Astrocyte (in vitro differentiated cells and primary cell): Measurements from ENCODE around the gene GPR62. TPM values are rescaled to one million over a fixed set of nuclear protein-coding genes. Genes with fewer than 3 reads are reported as not detected.
A peak's percentile ranks its signal among the peaks of the same experiment; 100 is the strongest.

Source experiments
- DNase-seq: peaks from one replicate; pipeline ENCODE4 v3.0.0-alpha.2; 2010; ENCODE audit warnings: low read depth
- FAIRE-seq: peaks from 2 replicates; lab custom pipeline; 2011; peaks lifted over from hg19 to GRCh38; lab: Jason Lieb, UNC
- H2AFZ ChIP-seq: 2 replicates; pipeline ENCODE4 v1.6.0; 2012; ENCODE audit warnings: low read depth, low read length, inconsistent platforms
- H3K27ac ChIP-seq: 2 replicates; pipeline ENCODE4 v1.5.1; 2011; ENCODE audit warnings: low read depth, low read length, inconsistent platforms
- H3K27me3 ChIP-seq: 2 replicates; pipeline ENCODE4 v1.6.0; 2011; ENCODE audit warnings: low read length, inconsistent platforms; ENCODE audit not compliant: insufficient read depth
- H3K36me3 ChIP-seq: 2 replicates; pipeline ENCODE4 v1.5.1; 2011; ENCODE audit warnings: low read length, inconsistent platforms; ENCODE audit not compliant: insufficient read depth
- H3K4me1 ChIP-seq: 2 replicates; pipeline ENCODE4 v1.5.1; 2011; ENCODE audit warnings: low read length, inconsistent platforms; ENCODE audit not compliant: insufficient read depth
- H3K4me2 ChIP-seq: 2 replicates; pipeline ENCODE4 v1.6.0; 2012; ENCODE audit warnings: low read length, inconsistent platforms
- H3K4me3 ChIP-seq: 2 replicates; pipeline ENCODE4 v1.5.1; 2011; ENCODE audit warnings: low read depth, mild to moderate bottlenecking, low read length, inconsistent platforms; ENCODE audit not compliant: insufficient read depth
- H3K79me2 ChIP-seq: 2 replicates; pipeline ENCODE4 v1.6.0; 2012; ENCODE audit warnings: mild to moderate bottlenecking, low read length, inconsistent platforms; ENCODE audit not compliant: insufficient read depth
- H3K9ac ChIP-seq: 2 replicates; pipeline ENCODE4 v1.6.0; 2012; ENCODE audit warnings: mild to moderate bottlenecking, low read length, inconsistent platforms
- H3K9me3 ChIP-seq: 2 replicates; pipeline ENCODE4 v1.5.1; 2012; ENCODE audit warnings: low read depth, mild to moderate bottlenecking, low read length, inconsistent platforms; ENCODE audit not compliant: insufficient read depth
- H4K20me1 ChIP-seq: 2 replicates; pipeline ENCODE4 v1.6.0; 2012; ENCODE audit warnings: low read length, inconsistent platforms; ENCODE audit not compliant: insufficient read depth
- H3K27ac Mint-ChIP-seq: one replicate; pipeline ENCODE4 v1.8.0; 2021; ENCODE audit warnings: mild to moderate bottlenecking, mixed read lengths; ENCODE audit not compliant: unreplicated experiment
- H3K27me3 Mint-ChIP-seq: one replicate; pipeline ENCODE4 v1.8.0; 2021; ENCODE audit warnings: low read depth, mixed read lengths; ENCODE audit not compliant: unreplicated experiment
- H3K36me3 Mint-ChIP-seq: one replicate; pipeline ENCODE4 v1.8.0; 2021; ENCODE audit warnings: low read depth, mixed read lengths; ENCODE audit not compliant: unreplicated experiment
- H3K4me1 Mint-ChIP-seq: one replicate; pipeline ENCODE4 v1.8.0; 2021; ENCODE audit warnings: low read depth, mixed read lengths; ENCODE audit not compliant: unreplicated experiment
- H3K4me3 Mint-ChIP-seq: one replicate; pipeline ENCODE4 v1.8.0; 2021; ENCODE audit warnings: mild to moderate bottlenecking, moderate library complexity, mixed read lengths; ENCODE audit not compliant: unreplicated experiment
- H3K9me3 Mint-ChIP-seq: one replicate; pipeline ENCODE4 v1.8.0; 2021; ENCODE audit warnings: mild to moderate bottlenecking, mixed read lengths; ENCODE audit not compliant: unreplicated experiment
- EZH2 ChIP-seq: IDR thresholded peaks from 2 replicates; pipeline ENCODE4 v1.6.1; 2012; ENCODE audit warnings: mild to moderate bottlenecking, low read length, inconsistent platforms; ENCODE audit not compliant: insufficient read depth
- total RNA-seq: library from RNA; stranded (reverse); gene quantifications from 2 replicates; pipeline ENCODE4 v1.2.1, GENCODE V29; 2021
- TF ChIP-seq, protein P1 (sequence below): IDR thresholded peaks from 2 replicates; pipeline ENCODE4 v1.5.1; 2011; ENCODE audit warnings: low read depth, mild to moderate bottlenecking, inconsistent platforms, low read length, moderate library complexity; ENCODE audit not compliant: insufficient read depth

Gene GPR62
- total RNA-seq, 1 donor from 2014 or later: not detected

DNA sequence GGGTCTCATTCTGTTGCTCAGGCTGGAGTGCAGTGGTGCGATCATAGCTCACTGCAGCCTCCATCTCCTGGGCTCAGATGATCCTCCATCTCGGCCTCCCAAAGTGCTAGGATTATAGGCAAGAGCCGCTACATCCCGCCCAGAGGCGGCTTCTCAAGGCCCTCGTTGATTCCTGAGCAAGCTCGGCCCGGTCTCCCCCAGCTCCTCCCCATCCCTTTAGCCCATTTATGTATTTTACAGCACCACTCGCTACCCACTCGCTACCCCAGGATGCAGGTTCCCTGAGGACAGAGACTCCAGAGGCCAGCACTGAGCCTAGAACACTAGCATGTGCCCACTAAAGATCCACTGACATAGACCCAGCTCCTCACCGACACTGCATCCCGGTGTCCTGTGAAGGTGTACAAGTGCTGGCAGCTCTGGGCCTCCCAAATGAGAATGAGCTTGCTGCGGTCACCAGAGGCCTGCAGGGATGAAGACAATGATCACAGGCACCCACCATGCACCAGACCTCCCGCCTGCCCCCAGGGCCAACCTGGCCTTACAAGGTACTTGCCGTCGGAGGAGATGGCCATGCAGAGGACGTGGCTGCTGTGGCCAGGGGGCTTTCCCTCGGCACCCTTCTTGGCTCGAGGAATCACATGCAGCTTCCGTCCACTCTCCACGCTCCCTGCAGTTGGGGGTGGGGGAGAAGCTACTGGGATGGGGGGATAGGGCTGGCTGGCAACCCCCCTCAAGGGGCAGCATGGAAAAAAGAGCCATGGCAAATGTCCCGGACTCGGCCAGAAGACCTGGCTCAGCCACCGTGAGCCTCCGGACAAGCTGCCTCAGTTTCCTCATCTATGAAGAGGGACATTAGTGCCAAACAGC, 19.1 kb upstream of the GPR62 start:
- Histone ChIP-seq H2AFZ (no peak overlapping the region), H3K9ac (no peak overlapping the region), H4K20me1 (peaks cover 44% of the 10 kb centered on the region), H3K27me3 (no peaks in the 10 kb centered on the region), H3K27ac (no peak overlapping the region), H3K4me1 (peaks cover 13% of the 10 kb centered on the region), H3K9me3 (no peaks in the 10 kb centered on the region), H3K36me3 (peaks cover 11% of the 10 kb centered on the region), H3K79me2 (peaks cover 32% of the 10 kb centered on the region), H3K4me3 (no peak overlapping the region), H3K4me2 (no peak overlapping the region)
- H3K36me3 Mint-ChIP-seq: peaks cover 27% of the 10 kb centered on the region
- no peak overlapping the region for H3K4me3 Mint-ChIP-seq
- no peak overlapping the region for H3K27ac Mint-ChIP-seq
- H3K4me1 Mint-ChIP-seq: peaks cover 6% of the 10 kb centered on the region
- no peaks in the 10 kb centered on the region for H3K27me3 Mint-ChIP-seq
- TF ChIP-seq, protein P1, sequence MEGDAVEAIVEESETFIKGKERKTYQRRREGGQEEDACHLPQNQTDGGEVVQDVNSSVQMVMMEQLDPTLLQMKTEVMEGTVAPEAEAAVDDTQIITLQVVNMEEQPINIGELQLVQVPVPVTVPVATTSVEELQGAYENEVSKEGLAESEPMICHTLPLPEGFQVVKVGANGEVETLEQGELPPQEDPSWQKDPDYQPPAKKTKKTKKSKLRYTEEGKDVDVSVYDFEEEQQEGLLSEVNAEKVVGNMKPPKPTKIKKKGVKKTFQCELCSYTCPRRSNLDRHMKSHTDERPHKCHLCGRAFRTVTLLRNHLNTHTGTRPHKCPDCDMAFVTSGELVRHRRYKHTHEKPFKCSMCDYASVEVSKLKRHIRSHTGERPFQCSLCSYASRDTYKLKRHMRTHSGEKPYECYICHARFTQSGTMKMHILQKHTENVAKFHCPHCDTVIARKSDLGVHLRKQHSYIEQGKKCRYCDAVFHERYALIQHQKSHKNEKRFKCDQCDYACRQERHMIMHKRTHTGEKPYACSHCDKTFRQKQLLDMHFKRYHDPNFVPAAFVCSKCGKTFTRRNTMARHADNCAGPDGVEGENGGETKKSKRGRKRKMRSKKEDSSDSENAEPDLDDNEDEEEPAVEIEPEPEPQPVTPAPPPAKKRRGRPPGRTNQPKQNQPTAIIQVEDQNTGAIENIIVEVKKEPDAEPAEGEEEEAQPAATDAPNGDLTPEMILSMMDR: no peak
- no peak for TF ChIP-seq EZH2
- DNase-seq (no peak), FAIRE-seq (no peak)
- H3K9me3 Mint-ChIP-seq: no peaks in the 10 kb centered on the region

DNA sequence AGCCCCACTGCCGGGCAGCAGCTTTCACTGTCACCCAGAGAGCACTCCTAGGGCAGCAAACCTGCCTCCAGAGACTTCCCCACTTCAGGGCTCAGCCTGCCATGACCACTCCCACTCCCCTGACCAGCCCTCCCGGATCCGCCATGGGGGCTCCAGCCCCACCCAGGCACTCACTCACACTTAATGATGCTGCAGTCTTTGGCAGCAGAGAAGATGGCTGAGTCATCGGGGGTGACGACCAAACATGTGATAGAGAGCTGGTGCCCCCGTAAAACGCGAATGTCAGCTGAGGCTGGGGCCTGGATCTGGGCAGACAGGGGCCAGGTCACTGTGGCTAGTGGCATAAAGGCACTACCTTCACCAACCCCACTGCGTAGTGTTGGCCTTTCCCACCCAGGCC, 18.2 kb upstream of the GPR62 start:
- no peak for TF ChIP-seq EZH2
- TF ChIP-seq, protein P1: no peak
- no peak overlapping the region for H3K27ac ChIP-seq
- peaks cover 38% of the 10 kb centered on the region for H3K79me2 ChIP-seq
- no peaks in the 10 kb centered on the region for H3K9me3 Mint-ChIP-seq
- no peak for FAIRE-seq
- peaks cover 22% of the 10 kb centered on the region for H3K36me3 Mint-ChIP-seq
- H4K20me1 ChIP-seq: peaks cover 44% of the 10 kb centered on the region
- no peak overlapping the region for H3K9ac ChIP-seq
- H3K27me3 Mint-ChIP-seq: no peaks in the 10 kb centered on the region
- H3K9me3 ChIP-seq: no peaks in the 10 kb centered on the region
- no peaks in the 10 kb centered on the region for H3K27me3 ChIP-seq
- no peak overlapping the region for H2AFZ ChIP-seq
- peaks cover 11% of the 10 kb centered on the region for H3K36me3 ChIP-seq
- peaks cover 6% of the 10 kb centered on the region for H3K4me1 Mint-ChIP-seq
- H3K27ac Mint-ChIP-seq: no peak overlapping the region
- no peak overlapping the region for H3K4me3 ChIP-seq
- H3K4me3 Mint-ChIP-seq: no peak overlapping the region
- peak; percentile 16 for DNase-seq
- H3K4me1 ChIP-seq: peaks cover 14% of the 10 kb centered on the region
- H3K4me2 ChIP-seq: no peak overlapping the region
